Suprapubic skin (tissue), 4 donors: ENCODE data around the gene KIF4A. TPM values are rescaled to one million over a fixed set of nuclear protein-coding genes. Genes with fewer than 3 reads are reported as not detected.

Experiments used
- DNase-seq, 2 donors: peaks; one replicate each; pipeline ENCODE4 v3.0.0-alpha.2; 2019; ENCODE audit warnings: low spot score in 2 of 2
- H3K27ac ChIP-seq: fragments of 200-600 bp; sonication (generic); one replicate; pipeline ENCODE4 v1.5.1; 2019
- H3K27me3 ChIP-seq: fragments of 200-600 bp; sonication (generic); one replicate; pipeline ENCODE4 v1.5.1; 2019
- H3K36me3 ChIP-seq: fragments of 200-600 bp; sonication (generic); one replicate; pipeline ENCODE4 v1.5.1; 2019
- H3K4me1 ChIP-seq: fragments of 200-600 bp; sonication (generic); one replicate; pipeline ENCODE4 v1.5.1; 2019
- H3K4me3 ChIP-seq: fragments of 200-600 bp; sonication (generic); one replicate; pipeline ENCODE4 v1.5.1; 2019; ENCODE audit warnings: mild to moderate bottlenecking
- H3K9me3 ChIP-seq: fragments of 200-600 bp; sonication (generic); one replicate; pipeline ENCODE4 v1.5.1; 2019
- EP300 ChIP-seq: sonication (generic); formaldehyde crosslinking; IDR thresholded peaks from one replicate; pipeline ENCODE4 v1.6.1; 2017; ENCODE audit warnings: antibody characterized with exemption
- POLR2A ChIP-seq, 2 donors: fragments of 450-650 bp; IDR thresholded peaks; one replicate each; pipeline ENCODE4 v1.6.1; 2017; ENCODE audit warnings: antibody characterized with exemption in 2 of 2, mild to moderate bottlenecking in 2 of 2, moderate library complexity in 2 of 2
- POLR2AphosphoS5 ChIP-seq, 3 donors: sonication (generic); formaldehyde crosslinking; IDR thresholded peaks; one replicate each; pipeline ENCODE4 v1.6.1; 2017; ENCODE audit warnings: antibody characterized with exemption in 3 of 3
- WGBS: methylation state at CpG from one replicate; pipeline ENCODE4 v1.1.5; 2018; 5-methylcytosine and 5-hydroxymethylcytosine counted together
- total RNA-seq, 4 donors: library from RNA; depleted of rRNA; stranded (reverse); fragments of >200 nt; gene quantifications; one replicate each; pipeline ENCODE4 v1.1.0, GENCODE V29; 2016
- TF ChIP-seq, protein P1 (sequence below), 2 donors: fragments of 200-600 bp in 1 of 2; fragments of 450-650 bp in 1 of 2; sonication (generic) in 1 of 2; IDR thresholded peaks; one replicate each; pipeline ENCODE4 v1.5.1; 2016 to 2019; ENCODE audit warnings: antibody characterized with exemption in 2 of 2, mild to moderate bottlenecking in 1 of 2, moderate library complexity in 1 of 2

KIF4A gene
- total RNA-seq, 4 donors from 2014 or later, result 1.4 to 2.3 (median 1.9) TPM

DNA sequence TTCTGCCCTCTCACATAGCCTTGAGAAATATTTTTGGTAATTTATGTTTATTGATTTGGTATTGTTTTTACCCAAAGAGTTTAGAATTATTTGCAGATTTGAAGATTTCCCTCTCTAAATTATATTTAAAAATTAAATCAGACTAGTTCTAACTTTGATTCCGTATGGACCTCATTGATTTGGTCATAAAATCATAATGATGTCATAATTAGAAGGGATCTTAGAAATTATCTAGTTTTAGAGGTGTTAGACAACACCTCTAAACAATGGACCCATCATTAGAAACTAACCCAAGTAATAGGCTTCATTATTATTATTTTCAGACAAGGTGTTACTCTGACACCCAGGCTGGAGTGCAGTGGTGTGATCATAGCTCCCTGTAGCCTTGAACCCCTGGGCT is 178.8 kb downstream of the KIF4A start:
- TF ChIP-seq POLR2AphosphoS5 (IDR thresholded peaks at IDR 0.05) (no peak), EP300 (no peak), POLR2A (IDR thresholded peaks at IDR 0.05) (no peak)
- TF ChIP-seq, protein P1, sequence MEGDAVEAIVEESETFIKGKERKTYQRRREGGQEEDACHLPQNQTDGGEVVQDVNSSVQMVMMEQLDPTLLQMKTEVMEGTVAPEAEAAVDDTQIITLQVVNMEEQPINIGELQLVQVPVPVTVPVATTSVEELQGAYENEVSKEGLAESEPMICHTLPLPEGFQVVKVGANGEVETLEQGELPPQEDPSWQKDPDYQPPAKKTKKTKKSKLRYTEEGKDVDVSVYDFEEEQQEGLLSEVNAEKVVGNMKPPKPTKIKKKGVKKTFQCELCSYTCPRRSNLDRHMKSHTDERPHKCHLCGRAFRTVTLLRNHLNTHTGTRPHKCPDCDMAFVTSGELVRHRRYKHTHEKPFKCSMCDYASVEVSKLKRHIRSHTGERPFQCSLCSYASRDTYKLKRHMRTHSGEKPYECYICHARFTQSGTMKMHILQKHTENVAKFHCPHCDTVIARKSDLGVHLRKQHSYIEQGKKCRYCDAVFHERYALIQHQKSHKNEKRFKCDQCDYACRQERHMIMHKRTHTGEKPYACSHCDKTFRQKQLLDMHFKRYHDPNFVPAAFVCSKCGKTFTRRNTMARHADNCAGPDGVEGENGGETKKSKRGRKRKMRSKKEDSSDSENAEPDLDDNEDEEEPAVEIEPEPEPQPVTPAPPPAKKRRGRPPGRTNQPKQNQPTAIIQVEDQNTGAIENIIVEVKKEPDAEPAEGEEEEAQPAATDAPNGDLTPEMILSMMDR (IDR thresholded peaks at IDR 0.05), result no peak

More for the DNA sequence above, 178.8 kb downstream of the KIF4A start:
- 64% methylated on average over 1 of the region's 1 CpG for WGBS
- Histone ChIP-seq H3K4me3 (no peak overlapping the region), H3K4me1 (no peaks in the 10 kb centered on the region), H3K27me3 (no peaks in the 10 kb centered on the region), H3K9me3 (no peaks in the 10 kb centered on the region), H3K27ac (no peak overlapping the region), H3K36me3 (no peaks in the 10 kb centered on the region)
- DNase-seq, result no peak

Other genes with a start within 250 kb of the KIF4A start
- gene AWAT2, start 240.2 kb upstream of the KIF4A start, total RNA-seq, result 10 to 100 TPM in 2 of 4 donors, 1 to 10 TPM in 2; 4.7 to 23.0 (median 12.4) TPM
- not detected for gene OTUD6A, start 227.6 kb upstream of the KIF4A start, total RNA-seq
- 10 to 100 TPM; 50.7 to 83.5 (median 64.6) TPM for gene IGBP1, start 156.7 kb upstream of the KIF4A start, total RNA-seq
- 10 to 100 TPM in 3 of 4 donors, 1 to 10 TPM in 1; 7.2 to 42.0 (median 19.0) TPM for gene DGAT2L6, start 112.6 kb upstream of the KIF4A start, total RNA-seq
- 10 to 100 TPM in 1 of 4 donors, 1 to 10 TPM in 3; 2.7 to 13.5 (median 4.0) TPM for gene AWAT1, start 55.4 kb upstream of the KIF4A start, total RNA-seq
- gene P2RY4, start 29.9 kb upstream of the KIF4A start, total RNA-seq, result 1 to 10 TPM; 2.2 to 7.0 (median 4.3) TPM
- gene ARR3, start 21.8 kb upstream of the KIF4A start, total RNA-seq, result not detected
- gene RAB41, start 7.9 kb upstream of the KIF4A start, total RNA-seq, result under 1 TPM in 1 of 4 donors, not detected in 3; 0.68 TPM
- 10 to 100 TPM; 15.6 to 37.8 (median 30.6) TPM for gene PDZD11, start 177 bp upstream of the KIF4A start, total RNA-seq
- gene GDPD2, start 133.2 kb downstream of the KIF4A start, total RNA-seq, result 10 to 100 TPM; 15.8 to 68.7 (median 44.7) TPM
- 10 to 100 TPM; 12.8 to 42.1 (median 26.7) TPM for gene DLG3, start 154.7 kb downstream of the KIF4A start, total RNA-seq